ENCODE data around the gene BMP7.

Gene BMP7

DNA sequence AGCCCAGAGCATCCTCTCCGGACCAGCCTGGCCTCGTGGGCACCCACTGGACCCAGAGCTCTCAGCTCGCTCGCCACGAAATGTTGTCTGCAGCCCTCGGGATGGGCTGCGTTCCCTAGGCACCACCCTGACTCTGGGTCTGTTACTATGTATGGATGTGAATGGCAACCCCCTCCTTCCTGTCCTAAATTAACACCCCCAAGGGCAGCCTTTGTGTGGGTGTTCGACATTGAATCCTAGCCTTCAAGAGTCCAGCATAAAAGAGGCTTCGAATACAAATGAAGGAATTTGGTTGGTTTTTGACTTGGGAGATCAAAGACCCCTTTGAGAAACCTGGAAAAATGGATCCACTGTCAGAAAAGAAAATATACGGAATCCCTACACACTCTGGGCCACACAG lies 86.1 kb downstream of the BMP7 start:
- 0 out of 22 replicates have a peak, but pooled peaks cover 0 to 5% (median 0%) of the 10 kb centered on the region in 11 experiments for H4K20me1 ChIP-seq
- peak overlapping the region; percentile 27 to 88 (median 81); a peak in 20 of 22 replicates for H3K4me2 ChIP-seq
- H3K9ac ChIP-seq: peak overlapping the region in 1 of 11 experiments; percentile 69; a peak in 1 of 22 replicates
- H3K9me3 ChIP-seq (replicated peaks in 1 of 11): no peaks in the 10 kb centered on the region
- no peak for TF ChIP-seq Cebpa-rat (IDR thresholded peaks at IDR 0.05)
- peak overlapping the region in 4 of 11 experiments; percentile 81 to 90 (median 87); a peak in 8 of 22 replicates for H3K27ac ChIP-seq
- H3K36me3 ChIP-seq: no peaks in the 10 kb centered on the region
- H3K27me3 ChIP-seq: no peaks in the 10 kb centered on the region
- H3K4me3 ChIP-seq: no peak overlapping the region
- peaks cover 36 to 56% (median 42%) of the 10 kb centered on the region in 10 experiments for H3K4me1 ChIP-seq

DNA sequence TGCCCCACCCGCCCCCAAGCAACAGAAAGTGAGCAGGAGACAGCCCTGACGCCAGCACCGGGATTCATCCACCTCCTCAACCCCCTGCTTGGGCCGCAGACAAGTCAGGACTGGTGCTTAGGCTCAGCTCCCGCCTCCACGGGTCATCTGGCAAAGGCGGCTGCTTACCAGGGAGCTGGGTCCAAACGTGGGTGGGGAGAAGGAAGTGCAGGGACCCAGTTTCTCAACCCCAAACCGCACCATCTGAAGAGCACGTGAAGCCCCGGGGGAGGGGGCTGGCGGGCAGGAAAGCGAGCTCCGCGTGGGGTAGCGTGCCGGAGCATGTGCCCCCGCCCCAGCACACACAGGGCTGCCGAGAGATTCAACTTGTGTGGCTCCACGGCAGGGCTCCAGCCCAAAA lies 87.2 kb downstream of the BMP7 start:
- peak in 1 of 11 experiments; percentile 21; a peak in 1 of 22 replicates for TF ChIP-seq Cebpa-rat (IDR thresholded peaks at IDR 0.05)
- no peaks in the 10 kb centered on the region for H3K9me3 ChIP-seq (replicated peaks in 1 of 11)
- peak overlapping the region; percentile 55 to 90 (median 70) for H3K27ac ChIP-seq
- peak overlapping the region; percentile 69 to 88 (median 81) for H3K4me2 ChIP-seq
- H3K9ac ChIP-seq: peak overlapping the region in 9 of 11 experiments; percentile 23 to 77 (median 50); a peak in 15 of 22 replicates
- H3K4me3 ChIP-seq: peak overlapping the region in 2 of 10 experiments; percentile 9 to 17; a peak in 2 of 20 replicates
- no peaks in the 10 kb centered on the region for H3K36me3 ChIP-seq
- peaks cover 36 to 61% (median 43%) of the 10 kb centered on the region in 10 experiments for H3K4me1 ChIP-seq
- H3K27me3 ChIP-seq: no peaks in the 10 kb centered on the region
- 0 out of 22 replicates have a peak, but pooled peaks cover 0 to 5% (median 0%) of the 10 kb centered on the region in 11 experiments for H4K20me1 ChIP-seq

DNA sequence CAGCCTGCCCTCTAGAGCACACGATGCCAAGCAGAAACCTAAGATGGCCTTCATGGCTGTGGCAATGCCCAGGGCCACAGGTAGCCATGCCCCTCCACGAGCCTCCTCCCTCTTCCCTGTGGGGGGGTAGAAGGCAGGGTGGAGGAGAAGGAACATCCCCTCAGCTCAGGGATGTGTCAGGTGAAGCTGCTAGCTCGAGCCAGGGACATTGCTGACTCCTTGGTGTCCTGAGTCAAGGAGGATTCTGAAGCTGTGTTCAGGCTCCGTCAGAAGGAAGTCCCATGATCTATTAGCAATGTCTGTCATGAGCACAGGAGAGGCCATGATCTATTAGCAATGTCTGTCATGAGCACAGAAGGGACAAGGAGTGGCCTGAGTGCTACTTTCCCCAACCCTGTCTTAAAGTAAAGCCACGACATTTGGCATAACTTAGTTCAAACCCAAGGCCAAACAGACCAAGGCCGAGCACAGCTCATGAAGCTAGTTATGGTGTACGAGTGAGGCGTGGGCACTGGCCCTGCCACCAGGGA lies 87.8 kb downstream of the BMP7 start:
- H3K9ac ChIP-seq: peak overlapping the region in 8 of 11 experiments; percentile 23 to 77 (median 56); a peak in 12 of 22 replicates
- no peak for TF ChIP-seq Cebpa-rat (IDR thresholded peaks at IDR 0.05)
- H3K4me1 ChIP-seq: peaks cover 36 to 58% (median 44%) of the 10 kb centered on the region in 10 experiments
- H3K27me3 ChIP-seq: no peaks in the 10 kb centered on the region
- H4K20me1 ChIP-seq: 0 out of 22 replicates have a peak, but pooled peaks cover 0 to 5% (median 0%) of the 10 kb centered on the region in 11 experiments
- H3K36me3 ChIP-seq: no peaks in the 10 kb centered on the region
- peak overlapping the region; percentile 55 to 90 (median 70) for H3K27ac ChIP-seq
- H3K9me3 ChIP-seq (replicated peaks in 1 of 11): no peaks in the 10 kb centered on the region
- H3K4me3 ChIP-seq: no peak overlapping the region
- peak overlapping the region; percentile 69 to 88 (median 81) for H3K4me2 ChIP-seq

DNA sequence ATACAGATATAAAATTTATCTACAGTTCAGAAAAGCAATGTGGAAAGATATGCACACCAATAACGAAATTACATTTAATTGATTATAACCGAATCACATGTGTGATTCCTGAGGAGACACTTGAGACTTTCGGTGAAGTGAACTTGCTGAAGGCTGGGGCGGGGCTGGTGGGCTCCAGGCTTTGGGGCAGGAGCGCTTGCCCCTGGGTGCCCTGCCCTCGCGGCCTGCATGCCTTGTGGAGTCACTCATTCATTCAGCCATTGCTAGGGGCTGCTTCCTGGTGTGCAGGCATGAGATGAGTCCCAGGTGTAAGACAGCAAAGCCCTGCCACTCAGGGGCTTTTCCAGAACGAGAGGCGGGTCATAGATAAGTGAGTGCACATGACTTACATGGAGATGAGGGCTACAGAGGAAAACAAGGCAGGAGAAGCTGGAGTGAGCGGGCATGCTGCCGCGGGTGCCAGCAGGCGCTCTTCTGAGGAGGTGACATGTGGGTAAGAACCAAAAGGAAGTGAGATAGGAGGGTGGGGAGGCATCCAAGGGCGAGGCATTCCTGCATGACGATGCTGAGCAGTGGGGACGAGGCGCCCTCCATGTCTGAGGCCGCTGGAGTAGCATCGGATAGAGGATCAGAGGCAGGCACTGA lies 88.7 kb downstream of the BMP7 start:
- peaks cover 36 to 58% (median 43%) of the 10 kb centered on the region in 10 experiments for H3K4me1 ChIP-seq
- no peak for TF ChIP-seq Cebpa-rat (IDR thresholded peaks at IDR 0.05)
- H3K9ac ChIP-seq: peak overlapping the region in 4 of 11 experiments; percentile 5 to 77 (median 37); a peak in 3 of 22 replicates
- no peaks in the 10 kb centered on the region for H3K36me3 ChIP-seq
- H3K4me3 ChIP-seq: no peak overlapping the region
- H3K4me2 ChIP-seq: peak overlapping the region; percentile 69 to 88 (median 81)
- peak overlapping the region in 9 of 11 experiments; percentile 55 to 90 (median 75); a peak in 14 of 22 replicates for H3K27ac ChIP-seq
- 0 out of 22 replicates have a peak, but pooled peaks cover 0 to 5% (median 0%) of the 10 kb centered on the region in 11 experiments for H4K20me1 ChIP-seq
- H3K9me3 ChIP-seq (replicated peaks in 1 of 11): no peaks in the 10 kb centered on the region
- no peaks in the 10 kb centered on the region for H3K27me3 ChIP-seq

DNA sequence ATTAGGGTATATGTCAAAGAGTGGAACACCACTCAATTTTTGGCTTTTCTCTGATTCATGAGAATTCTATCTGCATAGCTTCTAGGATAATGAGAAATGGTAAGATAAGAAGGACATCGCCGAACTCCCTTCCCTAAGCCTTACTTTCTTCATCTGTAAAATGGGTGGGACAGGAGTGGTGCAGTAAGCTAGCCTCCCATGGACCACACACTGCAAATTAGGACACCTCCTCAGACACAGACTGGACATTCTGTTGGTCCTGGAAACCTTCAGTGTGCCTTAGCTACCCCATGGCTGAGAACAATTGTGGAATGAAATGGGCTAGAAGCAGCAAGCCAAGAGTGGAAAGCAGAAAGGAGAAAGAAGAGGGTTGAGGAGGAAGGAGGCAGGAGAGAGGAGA lies 89.6 kb downstream of the BMP7 start:
- Histone ChIP-seq H4K20me1 (0 out of 22 replicates have a peak, but pooled peaks cover 0 to 4% (median 0%) of the 10 kb centered on the region in 11 experiments), H3K36me3 (no peaks in the 10 kb centered on the region), H3K27ac (0 out of 22 replicates have a peak overlapping the region, but pooled peaks of 1 of the 11 experiments have one; percentile 11), H3K9me3 (replicated peaks in 1 of 11) (no peaks in the 10 kb centered on the region), H3K9ac (no peak overlapping the region), H3K4me3 (no peak overlapping the region), H3K27me3 (no peaks in the 10 kb centered on the region), H3K4me1 (peaks cover 36 to 58% (median 45%) of the 10 kb centered on the region in 10 experiments), H3K4me2 (peak overlapping the region in 2 of 11 experiments; percentile 22 to 49; a peak in 2 of 22 replicates)
- TF ChIP-seq Cebpa-rat (IDR thresholded peaks at IDR 0.05): no peak

DNA sequence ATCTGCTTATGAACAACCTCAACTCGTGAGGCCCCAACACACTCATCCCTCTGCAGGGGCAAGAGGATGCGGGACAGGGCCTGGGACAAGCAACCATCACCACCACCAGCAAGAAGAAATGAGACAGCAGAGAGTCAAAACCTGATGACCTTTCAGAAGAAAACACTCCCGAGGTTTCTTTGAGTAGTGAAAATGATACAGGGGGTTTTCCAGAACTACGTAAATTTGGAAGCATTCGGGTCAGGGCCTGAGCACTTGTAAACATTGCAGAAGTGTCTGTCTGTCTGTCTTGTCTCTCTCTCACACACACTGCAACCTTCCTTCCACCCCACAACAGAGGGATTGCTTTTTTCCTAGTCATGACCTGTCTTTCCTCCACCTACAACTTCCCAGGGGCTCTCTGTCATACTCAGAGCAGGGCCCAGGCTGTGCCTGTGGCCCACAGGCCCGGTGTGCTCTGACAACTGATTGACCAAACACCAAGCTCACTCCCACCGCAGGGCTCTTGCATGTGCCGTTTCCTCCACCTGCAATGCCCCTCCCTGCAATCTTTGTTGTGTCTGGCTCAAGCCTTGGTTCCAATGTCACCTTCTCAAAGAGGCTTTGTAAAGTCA lies 90.9 kb downstream of the BMP7 start:
- peak overlapping the region in 3 of 11 experiments; percentile 30 to 62 (median 60); a peak in 7 of 22 replicates for H3K4me2 ChIP-seq
- no peak overlapping the region for H3K4me3 ChIP-seq
- H3K4me1 ChIP-seq: peaks cover 31 to 56% (median 42%) of the 10 kb centered on the region in 10 experiments
- no peaks in the 10 kb centered on the region for H3K9me3 ChIP-seq (replicated peaks in 1 of 11)
- no peak for TF ChIP-seq Cebpa-rat (IDR thresholded peaks at IDR 0.05)
- H3K27ac ChIP-seq: no peak overlapping the region
- no peak overlapping the region for H3K9ac ChIP-seq
- H4K20me1 ChIP-seq: no peaks in the 10 kb centered on the region
- no peaks in the 10 kb centered on the region for H3K27me3 ChIP-seq
- no peaks in the 10 kb centered on the region for H3K36me3 ChIP-seq

DNA sequence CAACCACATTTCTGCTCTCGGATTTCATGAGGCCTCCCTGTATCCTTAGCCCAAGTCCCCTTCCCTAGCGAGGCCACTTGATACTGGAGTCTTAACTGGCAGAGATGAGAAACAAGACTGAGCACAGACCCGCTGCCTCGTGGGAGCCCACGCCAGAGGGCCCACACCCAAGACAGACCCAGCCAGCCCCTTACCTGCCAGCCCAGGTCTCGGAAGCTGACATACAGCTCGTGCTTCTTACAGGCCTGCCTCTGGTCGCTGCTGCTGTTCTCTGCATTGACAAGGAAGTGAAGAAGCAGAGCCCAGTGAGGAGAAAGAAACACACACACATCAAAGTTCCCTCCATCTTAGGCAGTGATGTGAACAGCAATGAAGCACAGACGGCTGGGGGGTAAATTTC lies 91.7 kb downstream of the BMP7 start:
- H3K9ac ChIP-seq: no peak overlapping the region
- no peak overlapping the region for H3K4me3 ChIP-seq
- H3K27ac ChIP-seq: no peak overlapping the region
- H4K20me1 ChIP-seq: no peaks in the 10 kb centered on the region
- no peak overlapping the region for H3K4me2 ChIP-seq
- H3K27me3 ChIP-seq: no peaks in the 10 kb centered on the region
- no peaks in the 10 kb centered on the region for H3K9me3 ChIP-seq (replicated peaks in 1 of 11)
- peaks cover 23 to 49% (median 34%) of the 10 kb centered on the region in 10 experiments for H3K4me1 ChIP-seq
- H3K36me3 ChIP-seq: no peaks in the 10 kb centered on the region
- no peak for TF ChIP-seq Cebpa-rat (IDR thresholded peaks at IDR 0.05)

DNA sequence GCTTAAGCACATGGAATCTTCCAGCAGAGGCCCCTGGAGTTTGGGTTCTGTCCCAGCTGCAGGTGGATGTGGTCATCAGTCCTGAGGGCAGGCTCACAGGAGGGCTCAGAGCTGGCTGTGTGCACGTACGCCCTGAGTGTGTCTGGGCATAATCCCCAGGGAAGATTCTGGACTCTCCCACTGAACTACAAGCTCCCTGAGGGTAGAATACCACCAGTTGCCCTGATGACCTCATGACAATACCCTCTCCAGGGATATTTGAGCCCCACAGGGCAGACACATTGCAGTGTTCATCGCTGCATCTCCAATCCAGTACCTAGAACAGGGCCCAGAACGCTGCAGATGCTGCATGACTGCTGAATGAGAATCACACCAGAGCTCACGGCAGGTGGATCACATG lies 92.5 kb downstream of the BMP7 start:
- no peak for TF ChIP-seq Cebpa-rat (IDR thresholded peaks at IDR 0.05)
- H3K9me3 ChIP-seq (replicated peaks in 1 of 11): peaks cover 0 to 4% (median 0%) of the 10 kb centered on the region in 11 experiments; a peak in 2 of 22 replicates
- no peaks in the 10 kb centered on the region for H3K27me3 ChIP-seq
- H3K4me3 ChIP-seq: no peak overlapping the region
- H3K4me1 ChIP-seq: peaks cover 16 to 41% (median 27%) of the 10 kb centered on the region in 10 experiments
- no peak overlapping the region for H3K4me2 ChIP-seq
- H4K20me1 ChIP-seq: no peaks in the 10 kb centered on the region
- H3K36me3 ChIP-seq: no peaks in the 10 kb centered on the region
- H3K9ac ChIP-seq: no peak overlapping the region
- H3K27ac ChIP-seq: no peak overlapping the region

DNA sequence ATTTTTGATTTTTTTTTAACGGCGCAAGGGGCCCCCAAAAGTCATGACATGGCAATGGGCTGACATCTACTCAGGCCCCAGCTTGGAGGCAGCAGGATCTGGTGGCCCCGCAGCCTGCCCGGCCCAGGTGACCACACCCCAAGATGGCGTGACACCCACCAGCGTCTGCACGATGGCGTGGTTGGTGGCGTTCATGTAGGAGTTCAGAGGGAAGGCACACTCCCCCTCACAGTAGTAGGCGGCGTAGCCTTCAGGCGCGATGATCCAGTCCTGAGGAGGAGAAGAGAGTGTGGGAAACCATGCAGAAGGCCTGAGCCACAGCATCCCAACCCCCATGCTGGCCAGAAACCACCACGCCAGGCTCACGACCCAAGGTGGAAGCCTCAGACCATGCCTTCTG lies 93.4 kb downstream of the BMP7 start:
- Histone ChIP-seq H3K4me1 (peaks cover 6 to 32% (median 17%) of the 10 kb centered on the region in 10 experiments), H3K27ac (no peak overlapping the region), H3K9me3 (replicated peaks in 1 of 11) (peaks cover 0 to 4% (median 0%) of the 10 kb centered on the region in 11 experiments; a peak in 2 of 22 replicates), H3K27me3 (no peaks in the 10 kb centered on the region), H3K9ac (no peak overlapping the region), H3K36me3 (no peaks in the 10 kb centered on the region), H3K4me3 (no peak overlapping the region), H3K4me2 (peak overlapping the region in 1 of 11 experiments; percentile 12; a peak in 1 of 22 replicates), H4K20me1 (no peaks in the 10 kb centered on the region)
- TF ChIP-seq Cebpa-rat (IDR thresholded peaks at IDR 0.05): no peak

Measured in BLaER1 treated with 17β-estradiol and CSF1 and Interleukin-3, amounts not matched to agents 10 nM and 100 nM (cell line).